K562 (cell line): ENCODE measurements around the gene TVP23A. TPM values are rescaled to one million over a fixed set of nuclear protein-coding genes. Genes with fewer than 3 reads are reported as not detected.

Experiments
- ATAC-seq: fragments of 200-7000 bp; cut with Tn5 transposase; 3 replicates; pipeline ENCODE4 v1.9.1; 2020; ENCODE audit warnings: moderate library complexity
- BruUV-seq: library from RNA; stranded (reverse); fragments of 400-500 nt; replicated peaks from 2 replicates; lab custom pipeline; 2021; lab: Mats Ljungman, UMichigan
- CTCF ChIA-PET: fragments of 300-600 bp; formaldehyde crosslinking; extraction: SDS; loops from one replicate; lab custom pipeline; 2021; ENCODE audit warnings: low intra/inter-chr PET ratio; lab: Yijun Ruan, JAX
- POLR2A ChIA-PET: fragments of 300-600, 350-650 bp; sonication (Branson Sonifier 250); formaldehyde crosslinking; extraction: SDS; loops from one replicate; lab custom pipeline; 2021; ENCODE audit warnings: antibody characterized with exemption, inconsistent platforms; lab: Yijun Ruan, JAX
- DNase-seq, 4 experiments: peaks; one replicate each; pipeline versions ENCODE4 v3.0.0 to v3.0.0-alpha.2; 2011 to 2018; ENCODE audit warnings: low spot score in 3 of 4, mixed read lengths in 3 of 4; ENCODE audit errors: extremely low read depth in 1 of 4
- FAIRE-seq: peaks from 2 replicates; lab custom pipeline; 2011; peaks lifted over from hg19 to GRCh38; lab: Jason Lieb, UNC
- H2AFZ ChIP-seq: 2 replicates; pipeline ENCODE4 v1.6.0; 2011; ENCODE audit warnings: low read depth, low read length, control low read depth, inconsistent platforms
- H3K27ac ChIP-seq: fragments of 200-600 bp; 3 replicates; pipeline ENCODE4 v1.8.0; 2011; ENCODE audit warnings: low read depth, mild to moderate bottlenecking, control low read depth, inconsistent platforms, low read length, moderate library complexity, mixed read lengths; ENCODE audit errors: extremely low read depth
- H3K27me3 ChIP-seq, 2 experiments: fragments of 300-600 bp in 1 of 2; 2 replicates in 1 of 2; 3 replicates in 1 of 2; pipeline versions ENCODE4 v1.6.0 to v1.8.0; 2011; ENCODE audit warnings: inconsistent platforms in 2 of 2, low read length in 2 of 2, mild to moderate bottlenecking in 1 of 2, mixed read lengths in 1 of 2, moderate library complexity in 1 of 2; ENCODE audit not compliant: control insufficient read depth in 2 of 2, insufficient read depth in 2 of 2
- H3K36me3 ChIP-seq: fragments of 300-600 bp; 3 replicates; pipeline ENCODE4 v1.8.0; 2011; ENCODE audit warnings: mild to moderate bottlenecking, low read length, inconsistent platforms; ENCODE audit not compliant: control insufficient read depth, insufficient read depth
- H3K4me1 ChIP-seq, 2 experiments: fragments of 200-600 bp in 1 of 2; replicated peaks in 1 of 2; 2 replicates in 1 of 2; 3 replicates in 1 of 2; pipeline versions ENCODE4 v1.5.1 to v1.8.0; 2011; ENCODE audit warnings: inconsistent platforms in 2 of 2, low read length in 2 of 2, mild to moderate bottlenecking in 1 of 2, mixed read lengths in 1 of 2, moderate library complexity in 1 of 2; ENCODE audit not compliant: control insufficient read depth in 2 of 2, insufficient read depth in 2 of 2
- H3K4me2 ChIP-seq: 2 replicates; pipeline ENCODE4 v1.6.1; 2011; ENCODE audit warnings: low read length, control low read depth, inconsistent platforms, mixed read lengths; ENCODE audit not compliant: insufficient read depth
- H3K4me3 ChIP-seq: fragments of 200-600 bp; sonication (generic), shearing (Covaris generic); 2 replicates; pipeline ENCODE4 v1.5.1; 2016; ENCODE audit warnings: control low read depth, inconsistent platforms
- H3K79me2 ChIP-seq: fragments of 200-600 bp; 3 replicates; pipeline ENCODE4 v1.8.0; 2011; ENCODE audit warnings: low read length, inconsistent platforms; ENCODE audit not compliant: control insufficient read depth, insufficient read depth
- H3K9ac ChIP-seq, 2 experiments: 2 replicates each; pipeline versions ENCODE4 v1.6.0 to v1.6.1; 2011; ENCODE audit warnings: low read depth in 2 of 2, low read length in 2 of 2, control low read depth in 1 of 2, inconsistent platforms in 1 of 2, mild to moderate bottlenecking in 1 of 2, mixed read lengths in 1 of 2; ENCODE audit not compliant: insufficient read depth in 1 of 2
- H3K9me1 ChIP-seq: one replicate; pipeline ENCODE4 v1.6.0; 2011; ENCODE audit warnings: inconsistent platforms, mild to moderate bottlenecking, low read length, moderate library complexity; ENCODE audit not compliant: control insufficient read depth, insufficient read depth
- H3K9me3 ChIP-seq: replicated peaks from 2 replicates; pipeline ENCODE4 v1.5.1; 2011; ENCODE audit warnings: low read depth, low read length, inconsistent platforms; ENCODE audit not compliant: control insufficient read depth, insufficient read depth
- H4K20me1 ChIP-seq: replicated peaks from 2 replicates; pipeline ENCODE4 v1.6.1; 2011; ENCODE audit warnings: low read length, inconsistent platforms, mixed read lengths; ENCODE audit not compliant: control insufficient read depth, insufficient read depth
- ATF3 ChIP-seq, 2 experiments: fragments of 450-650 bp in 1 of 2; sonication (generic) in 1 of 2; formaldehyde crosslinking in 1 of 2; IDR thresholded peaks in 1 of 2; conservative IDR thresholded peaks in 1 of 2; 2 replicates each; pipeline versions ENCODE4 v1.6.1 to v1.8.1; 2016 to 2023; ENCODE audit warnings: mild to moderate bottlenecking in 2 of 2, moderate library complexity in 2 of 2, inconsistent platforms in 1 of 2, missing genetic modification reagents in 1 of 2
- DEAF1 ChIP-seq: fragments of 450-650 bp; formaldehyde crosslinking; IDR thresholded peaks from 2 replicates; pipeline ENCODE4 v1.4.0; 2020; ENCODE audit warnings: mild to moderate bottlenecking, moderate library complexity
- NFIX ChIP-seq: fragments of 250-450 bp; sonication (Bioruptor Pico); IDR thresholded peaks from 2 replicates; pipeline ENCODE4 v1.4.0; 2020; ENCODE audit warnings: low read depth, mild to moderate bottlenecking, moderate library complexity
- NFRKB ChIP-seq: fragments of 450-650 bp; IDR thresholded peaks from 2 replicates; pipeline ENCODE4 v1.6.1; 2016; ENCODE audit warnings: low read depth
- NR2C2 ChIP-seq, 2 experiments: fragments of 200-800 bp in 1 of 2; sonication (Bioruptor generic) in 1 of 2; sonication (generic) in 1 of 2; formaldehyde crosslinking in 1 of 2; IDR thresholded peaks; 2 replicates each; pipeline versions ENCODE4 v1.6.1 to v1.8.0; 2016 to 2022; ENCODE audit warnings: mild to moderate bottlenecking in 1 of 2, missing compliant biosample characterization in 1 of 2, missing genetic modification characterization in 1 of 2, missing genetic modification reagents in 1 of 2
- RBFOX2 ChIP-seq: fragments of 200-400 bp; formaldehyde crosslinking; IDR thresholded peaks from 2 replicates; pipeline ENCODE4 v1.6.1; 2017; ENCODE audit warnings: low read depth, mild to moderate bottlenecking, low read length, moderate library complexity
- ZNF586 ChIP-seq: fragments of 450-650 bp; formaldehyde crosslinking; conservative IDR thresholded peaks from 2 replicates; pipeline ENCODE4 v1.4.0; 2020; ENCODE audit warnings: mild to moderate bottlenecking, moderate library complexity
- WGBS: fragments of 100-300 bp; shearing (Covaris generic); methylation state at CpG from one replicate; pipeline ENCODE4 v1.1.6; 2016; ENCODE audit warnings: low coverage, mixed read lengths; ENCODE audit not compliant: insufficient coverage; ENCODE audit errors: missing lambda C conversion rate; 5-methylcytosine and 5-hydroxymethylcytosine counted together
- in situ Hi-C: fragments of 300-500 bp; cut with MboI; formaldehyde crosslinking; loops from 4 replicates; pipeline ENCODE4 v1.15.0; 2018; ENCODE audit warnings: inconsistent platforms, mixed read lengths
- intact Hi-C: fragments of 100-400 bp; cut with micrococcal nuclease; formaldehyde crosslinking; loops from 2 replicates; pipeline ENCODE4 v1.14.2; 2022
- polyA plus RNA-seq, 8 experiments: library from polyadenylated mRNA; depleted of rRNA in 4 of 8; stranded (reverse) in 5 of 8; unstranded in 3 of 8; fragments of >200 nt; fragmentation: Nextera tagmentation in 2 of 8; fragmentation: Illumina TruSeq in 1 of 8; extraction: Ambion mirVana in 2 of 8; extraction: Trizol in 1 of 8; gene quantifications; 2 replicates each; pipeline versions ENCODE4 v1.2.1 to v1.2.3, GENCODE V29; 2011 to 2014; ENCODE audit warnings: inconsistent platforms in 1 of 8, missing spikeins in 1 of 8
- total RNA-seq, 7 experiments: library from RNA; depleted of rRNA in 6 of 7; stranded (reverse); fragments of >200 nt in 6 of 7; fragmentation: Illumina TruSeq in 2 of 7; extraction: Trizol in 2 of 7; gene quantifications; 2 replicates each; pipeline versions ENCODE4 v1.2.1 to v1.2.3, GENCODE V29; 2011 to 2021; ENCODE audit warnings: low replicate concordance in 1 of 7

Gene TVP23A
- total and polyA plus RNA-seq, 9 of the 15 experiments (the other 6 are each of a cell fraction or from before 2014, with no cell fraction given) = 0.04 to 0.77 (median 0.10) TPM; not detected in 3

GRCh38 chr16:10754941-10755340 is 63.7 kb downstream of the TVP23A start:
- BruUV-seq = no TSS peak
- no peak overlapping the region for H3K4me2 ChIP-seq
- H3K27ac ChIP-seq = no peak overlapping the region
- no peaks in the 10 kb centered on the region for H3K9me3 ChIP-seq
- ATAC-seq = no peak
- CTCF ChIA-PET = no interaction called here
- TF ChIP-seq NFRKB (no peak), ATF3 (IDR thresholded peaks at IDR 0.05) (peak; percentile 51), ATF3 (CRISPR knock-in tag; conservative IDR thresholded peaks at IDR 0.05) (no peak)
- TF ChIP-seq, all 486 proteins: peak for 1
- no peaks in the 10 kb centered on the region for H3K9me1 ChIP-seq
- intact Hi-C loops (no loop called here), in situ Hi-C loops (no loop called here)
- no peak overlapping the region for H3K9ac ChIP-seq
- POLR2A ChIA-PET = interaction anchor here (0.7 kb wide), 1 partner anchor 11 kb away, joined by 3 read pairs; no protein-coding TSS in a partner anchor
- FAIRE-seq = no peak
- no peak overlapping the region for H2AFZ ChIP-seq
- 72% methylated on average over 4 of the region's 4 CpGs for WGBS
- H4K20me1 ChIP-seq = no peaks in the 10 kb centered on the region
- H3K79me2 ChIP-seq = no peaks in the 10 kb centered on the region
- H3K4me3 ChIP-seq = no peak overlapping the region
- H3K27me3 ChIP-seq = no peaks in the 10 kb centered on the region
- no peak for DNase-seq
- H3K36me3 ChIP-seq = peaks cover 52% of the 10 kb centered on the region; the same call in 2 of the 3 replicates
- H3K4me1 ChIP-seq = no peaks in the 10 kb centered on the region

- H2AFZ ChIP-seq = no peak overlapping the region
- BruUV-seq = no TSS peak
- in situ Hi-C loops = no loop called here
- 94% methylated on average over 7 of the region's 7 CpGs for WGBS
- H3K27me3 ChIP-seq = no peaks in the 10 kb centered on the region
- H4K20me1 ChIP-seq = no peaks in the 10 kb centered on the region
- peaks cover 52% of the 10 kb centered on the region; the same call in 2 of the 3 replicates for H3K36me3 ChIP-seq
- POLR2A ChIA-PET = interaction anchor here (2.2 kb wide), 1 partner anchor 9 kb away, joined by 21 read pairs; the partner anchor contains the start of gene NUBP1
- H3K27ac ChIP-seq = no peak overlapping the region
- no peaks in the 10 kb centered on the region for H3K9me1 ChIP-seq
- H3K4me1 ChIP-seq = no peaks in the 10 kb centered on the region
- ATAC-seq = no peak
- H3K79me2 ChIP-seq = no peaks in the 10 kb centered on the region
- FAIRE-seq = no peak
- TF ChIP-seq NR2C2 (CRISPR knock-in tag; IDR thresholded peaks at IDR 0.05) (no peak), NR2C2 (tag; IDR thresholded peaks at IDR 0.05) (no peak), NFIX (CRISPR knock-in tag) (no peak), RBFOX2 (0 out of 2 replicates have a peak, but pooled peaks have one; percentile 17), DEAF1 (CRISPR knock-in tag) (no peak), ZNF586 (CRISPR knock-in tag) (no peak)
- TF ChIP-seq, all 486 proteins: peak for 1
- CTCF ChIA-PET = no interaction called here
- no peak overlapping the region for H3K9ac ChIP-seq
- no peak for DNase-seq
- H3K9me3 ChIP-seq = no peaks in the 10 kb centered on the region
- no peak overlapping the region for H3K4me2 ChIP-seq
- no peak overlapping the region for H3K4me3 ChIP-seq
- intact Hi-C loops = no loop called here
Measured at GRCh38 chr16:10753670-10754069, 64.9 kb downstream of the TVP23A start.
